Embryonic facial prominence (tissue), 1 donor: Measurements from ENCODE around the gene PDLIM1.

ENCODE experiments used
- DNase-seq: peaks from one replicate; pipeline ENCODE4 v3.0.0-alpha.2; 2016; ENCODE audit errors: extremely low spot score

PDLIM1 gene

GRCh38 chr10:95315509-95315908 is 24.7 kb upstream of the PDLIM1 start:
- DNase-seq, result no peak

- no peak for DNase-seq
These were observed 23.6 kb upstream of the PDLIM1 start for GRCh38 chr10:95314192-95314918.

- no peak for DNase-seq
These were observed 22.2 kb upstream of the PDLIM1 start for GRCh38 chr10:95312986-95313495.

GRCh38 chr10:95312257-95312656 is 21.5 kb upstream of the PDLIM1 start:
- no peak for DNase-seq

GRCh38 chr10:95309958-95310357 is 19.2 kb upstream of the PDLIM1 start:
- no peak for DNase-seq

GRCh38 chr10:95308389-95309302 is 17.8 kb upstream of the PDLIM1 start:
- DNase-seq, result no peak

- no peak for DNase-seq
These were observed 16.0 kb upstream of the PDLIM1 start for GRCh38 chr10:95306851-95307250.

- no peak for DNase-seq
These were observed 15.5 kb upstream of the PDLIM1 start for GRCh38 chr10:95306318-95306650.

GRCh38 chr10:95305606-95306317 is 15.0 kb upstream of the PDLIM1 start:
- no peak for DNase-seq

GRCh38 chr10:95304976-95305375 is 14.2 kb upstream of the PDLIM1 start:
- no peak for DNase-seq

- DNase-seq, result no peak
These were observed 13.7 kb upstream of the PDLIM1 start for GRCh38 chr10:95304463-95304862.

- DNase-seq, result no peak
These were observed 13.1 kb upstream of the PDLIM1 start for GRCh38 chr10:95303950-95304349.

GRCh38 chr10:95303535-95303934 is 12.7 kb upstream of the PDLIM1 start:
- no peak for DNase-seq

GRCh38 chr10:95300022-95300539 is 9.3 kb upstream of the PDLIM1 start:
- DNase-seq, result no peak

GRCh38 chr10:95297402-95297801 is 6.6 kb upstream of the PDLIM1 start:
- no peak for DNase-seq

- no peak for DNase-seq
These were observed 6.0 kb upstream of the PDLIM1 start for GRCh38 chr10:95296764-95297163.

GRCh38 chr10:95295031-95295755 is 4.4 kb upstream of the PDLIM1 start:
- no peak for DNase-seq

- DNase-seq, result no peak
These were observed 2.8 kb upstream of the PDLIM1 start for GRCh38 chr10:95293631-95294030.

- no peak for DNase-seq
These were observed 699 bp upstream of the PDLIM1 start for GRCh38 chr10:95291365-95292039.

GRCh38 chr10:95289921-95290421 is 832 bp downstream of the PDLIM1 start:
- no peak for DNase-seq
